Astrocyte (in vitro differentiated cells and primary cell): ENCODE data around the gene DNTT.

ENCODE experiments used
- CTCF ChIP-seq: IDR thresholded peaks from 2 replicates; pipeline ENCODE4 v1.5.1; 2011; ENCODE audit warnings: low read depth, mild to moderate bottlenecking, inconsistent platforms, low read length, moderate library complexity; ENCODE audit not compliant: insufficient read depth
- EZH2 ChIP-seq: IDR thresholded peaks from 2 replicates; pipeline ENCODE4 v1.6.1; 2012; ENCODE audit warnings: mild to moderate bottlenecking, low read length, inconsistent platforms; ENCODE audit not compliant: insufficient read depth

- TF ChIP-seq CTCF (no peak), EZH2 (no peak)
Measured at GRCh38 chr10:96301616-96302015, 2.6 kb upstream of the DNTT start.
